HG03060 (cell line): ENCODE measurements around the gene MEFV.
"Not testable (repeated sequence)": the region's sequence is repeated elsewhere in the genome, so short reads cannot be mapped to it uniquely, and the experiment has no call there.

Source experiments
- ATAC-seq: cut with Tn5 transposase; IDR thresholded peaks from one replicate; pipeline ENCODE4 v1.9.1; 2021; ENCODE audit warnings: low read depth, moderate number of reproducible peaks; ENCODE audit not compliant: unreplicated experiment

MEFV gene

DNA sequence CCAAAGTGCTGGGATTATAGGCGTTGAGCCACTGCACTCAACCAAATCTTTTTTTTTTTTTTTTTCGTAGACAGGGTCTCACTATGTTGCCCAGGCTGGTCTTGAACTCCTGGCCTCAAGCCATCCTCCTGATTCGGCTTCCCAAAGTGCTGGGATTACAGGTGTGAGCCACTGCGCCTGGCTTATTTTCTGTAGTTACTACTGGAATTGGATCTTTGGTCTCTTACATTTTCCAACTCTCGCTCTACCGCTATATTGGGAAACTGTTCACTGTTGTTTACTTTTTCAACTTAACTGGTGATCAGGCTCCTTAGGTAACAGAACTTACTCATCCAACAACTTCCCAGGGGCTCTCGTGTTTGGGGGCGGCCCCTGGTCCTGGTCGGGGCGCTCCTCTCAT, 35.6 kb downstream of the MEFV start:
- no peak for ATAC-seq

DNA sequence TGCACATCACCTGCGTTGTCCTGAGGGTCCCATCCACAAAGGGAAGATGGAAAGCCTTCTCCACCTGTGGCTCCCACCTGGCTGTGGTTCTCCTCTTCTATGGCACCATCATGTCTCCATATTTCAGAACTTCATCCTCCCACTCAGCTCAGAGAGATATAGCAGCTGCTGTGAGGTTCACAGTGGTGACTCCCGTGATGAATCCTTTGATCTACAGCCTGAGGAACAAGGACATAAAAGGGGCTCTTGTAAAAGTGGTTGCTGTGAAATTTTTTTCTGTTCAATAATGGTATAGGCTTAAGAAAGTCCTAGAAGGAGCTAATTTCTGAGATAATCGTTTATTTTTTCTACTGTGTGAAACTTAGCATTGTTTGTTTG, 40.2 kb downstream of the MEFV start:
- no peak for ATAC-seq

DNA sequence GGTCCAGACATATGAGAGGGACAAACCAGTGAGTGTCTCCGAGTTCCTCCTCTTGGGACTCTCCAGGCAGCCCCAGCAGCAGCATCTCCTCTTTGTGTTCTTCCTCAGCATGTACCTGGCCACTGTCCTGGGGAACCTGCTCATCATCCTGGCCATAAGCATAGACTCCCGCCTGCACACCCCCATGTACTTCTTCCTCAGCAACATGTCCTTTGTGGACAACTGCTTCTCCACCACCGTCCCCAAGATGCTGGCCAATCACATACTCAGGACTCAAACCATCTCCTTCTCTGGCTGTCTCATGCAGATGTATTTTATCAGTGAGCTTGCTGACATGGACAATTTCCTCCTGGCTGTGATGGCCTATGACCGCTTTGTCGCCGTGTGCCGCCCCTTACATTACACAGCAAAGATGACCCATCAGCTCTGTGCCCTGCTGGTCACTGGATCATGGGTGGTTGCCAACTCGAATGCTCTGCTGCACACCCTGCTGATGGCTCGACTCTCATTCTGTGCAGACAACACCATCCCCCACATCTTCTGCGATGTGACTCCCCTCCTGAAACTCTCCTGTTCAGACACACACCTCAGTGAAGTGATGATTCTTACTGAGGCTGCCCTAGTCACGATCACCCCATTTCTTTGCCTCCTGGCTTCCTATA, 40.7 kb downstream of the MEFV start:
- ATAC-seq = no peak

DNA sequence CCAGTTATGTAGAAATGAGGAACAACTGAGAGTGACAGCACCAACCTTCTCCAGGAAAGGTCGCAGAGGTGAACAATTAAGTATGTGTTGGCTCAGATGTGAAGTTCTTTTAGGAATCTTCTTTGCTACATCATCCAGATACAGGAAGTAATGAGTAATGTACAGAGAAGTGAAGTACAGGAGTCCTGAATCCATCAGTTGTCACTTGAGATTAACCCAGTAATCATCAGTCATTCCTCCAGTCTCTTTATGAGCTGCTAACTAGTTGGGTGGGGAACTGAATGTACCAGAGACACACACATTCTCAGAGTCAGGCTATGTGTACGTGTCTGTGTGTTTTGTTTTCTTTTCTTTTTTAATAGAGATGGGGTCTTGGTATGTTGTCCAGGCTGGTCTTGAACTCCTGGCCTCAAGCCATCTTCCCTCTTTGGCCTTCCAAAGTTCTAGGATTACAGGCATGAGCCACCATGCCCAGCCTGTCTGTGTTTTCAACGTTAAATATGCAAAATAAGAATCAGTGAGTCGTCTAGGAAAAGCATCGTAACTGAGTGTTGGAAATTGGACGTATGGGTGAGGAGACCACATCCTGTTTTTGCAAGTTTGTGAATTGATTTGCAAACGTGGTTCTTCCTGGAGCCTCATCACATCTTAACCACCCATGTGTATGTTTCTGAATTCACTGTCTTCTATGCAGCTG, 41.4 kb downstream of the MEFV start:
- ATAC-seq = no peak

DNA sequence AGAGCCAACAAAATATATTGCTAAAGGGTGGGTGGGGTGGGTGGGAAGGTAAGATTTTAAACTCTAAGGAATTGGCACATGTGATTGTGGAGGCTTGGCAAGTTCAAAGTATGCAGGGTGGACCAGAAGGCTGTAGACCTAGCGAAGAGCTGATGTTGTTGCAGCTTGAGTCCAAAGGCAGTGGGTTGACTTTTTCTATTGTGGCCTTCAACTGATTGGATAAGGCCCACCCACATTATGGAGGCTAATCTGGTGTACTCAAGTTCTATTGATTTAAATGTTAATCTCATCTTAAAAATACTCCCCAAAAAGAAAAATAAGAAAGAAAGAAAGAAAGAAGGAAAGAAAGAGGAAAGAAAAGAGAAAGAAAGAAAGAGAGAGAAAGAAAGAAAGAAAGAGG, 43.9 kb downstream of the MEFV start:
- no peak for ATAC-seq

DNA sequence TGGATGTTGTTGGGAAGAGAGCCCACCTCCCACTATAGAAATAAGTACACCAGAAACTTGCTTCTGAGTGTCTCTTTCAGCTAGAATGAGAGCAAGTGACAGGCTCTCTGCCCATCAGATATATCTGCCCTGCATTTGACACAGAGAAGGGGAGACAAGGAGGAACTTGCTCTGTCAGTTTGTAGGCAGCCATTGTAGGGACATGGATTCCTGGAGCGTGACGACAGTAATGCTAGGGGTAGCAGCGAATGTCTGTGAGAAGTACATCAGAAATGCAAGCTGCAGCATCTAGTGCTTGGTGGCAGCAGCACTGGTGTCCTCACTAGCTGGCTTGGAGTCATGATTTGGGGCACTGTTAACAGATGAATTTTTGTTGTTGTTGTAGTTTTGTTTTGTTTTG, 44.4 kb downstream of the MEFV start:
- ATAC-seq = no peak

DNA sequence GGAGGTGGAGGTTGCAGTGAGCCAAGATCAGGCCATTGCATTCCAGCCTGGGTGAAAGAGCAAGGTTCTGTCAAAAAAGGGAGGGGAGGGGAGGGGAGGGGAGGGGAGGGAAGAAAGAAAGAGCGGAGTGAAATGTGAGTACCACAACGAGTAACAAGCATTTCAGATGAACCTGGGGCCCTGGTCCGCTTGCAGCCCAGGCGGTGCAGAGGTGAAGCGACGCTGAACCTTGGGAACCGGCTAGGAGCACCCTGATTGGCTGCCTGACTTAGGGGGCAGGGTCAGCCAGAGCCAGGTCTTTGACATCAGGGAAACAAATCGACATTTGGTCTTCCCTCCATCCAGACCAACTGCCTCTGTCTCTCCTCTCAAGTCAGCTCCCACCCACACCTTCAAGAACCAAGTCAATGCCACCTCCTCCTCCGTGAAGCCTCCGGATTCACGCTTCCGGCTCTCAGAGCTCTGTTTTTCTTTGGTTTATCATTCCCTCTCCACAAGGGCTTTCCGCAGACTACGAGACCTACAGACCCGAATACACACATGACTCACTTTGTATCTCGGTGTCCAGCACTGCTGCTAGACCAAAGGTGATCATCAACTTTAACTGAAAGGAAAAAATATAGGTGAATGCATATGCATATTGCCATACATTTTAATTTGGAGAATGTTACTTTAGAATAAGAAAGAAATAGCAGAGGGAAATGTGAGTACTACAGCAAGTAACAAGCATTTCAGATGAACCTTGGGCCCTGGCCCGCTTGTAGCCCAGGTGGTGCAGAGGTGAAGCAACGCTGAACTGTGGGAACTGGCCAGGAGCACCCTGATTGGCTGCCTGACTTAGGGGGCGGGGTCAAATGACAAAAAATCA, 49.1 kb downstream of the MEFV start:
- no peak for ATAC-seq

DNA sequence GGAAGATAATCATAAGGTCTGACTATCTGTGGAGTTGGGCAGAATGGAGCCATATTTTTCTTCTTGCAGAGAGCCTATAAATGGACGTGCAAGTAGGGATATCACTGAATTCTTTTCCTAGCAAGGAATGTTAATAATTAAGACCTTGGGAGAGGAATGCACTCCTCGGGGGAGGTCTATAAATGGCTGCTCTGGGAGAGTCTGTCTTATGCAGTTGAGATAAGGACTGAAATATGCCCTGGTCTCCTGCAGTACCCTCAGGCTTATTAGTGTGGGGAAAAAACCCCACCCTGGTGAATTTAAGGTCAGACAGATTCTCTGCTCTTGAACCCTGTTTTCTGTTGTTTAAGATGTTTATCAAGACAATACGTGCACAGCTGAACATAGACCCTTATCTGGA, 50.5 kb downstream of the MEFV start:
- ATAC-seq = not testable (repeated sequence)

DNA sequence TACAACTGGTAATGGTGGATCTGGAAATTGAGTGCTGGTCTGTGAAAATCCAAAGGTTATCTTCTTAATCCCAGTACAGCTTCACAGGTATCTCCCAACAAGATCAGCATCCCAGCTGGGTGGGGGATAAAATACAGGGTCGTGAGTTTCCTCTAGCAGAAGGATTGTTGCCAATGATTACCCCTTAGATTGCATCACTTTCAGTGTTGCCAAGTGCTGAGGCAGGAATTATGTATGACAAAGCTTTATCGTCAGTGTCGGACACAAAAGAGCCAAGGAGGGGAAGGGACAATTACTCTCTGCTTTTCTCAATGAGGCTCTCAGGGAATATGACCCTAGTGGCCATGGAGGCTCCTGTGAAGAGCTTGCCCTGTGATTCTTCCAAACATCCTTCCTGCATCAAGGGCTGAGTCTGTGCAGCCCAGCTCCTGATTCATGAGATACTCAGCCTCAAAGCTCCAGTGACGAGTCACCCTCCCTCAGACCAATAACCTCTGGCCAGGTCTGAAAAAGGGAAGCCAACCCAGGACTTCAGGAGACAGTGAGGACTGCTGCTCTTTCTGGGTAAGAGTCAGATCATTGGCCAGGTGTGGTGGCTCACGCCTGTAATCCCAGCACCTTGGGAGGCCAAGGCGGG, 53.4 kb downstream of the MEFV start:
- ATAC-seq = no peak

DNA sequence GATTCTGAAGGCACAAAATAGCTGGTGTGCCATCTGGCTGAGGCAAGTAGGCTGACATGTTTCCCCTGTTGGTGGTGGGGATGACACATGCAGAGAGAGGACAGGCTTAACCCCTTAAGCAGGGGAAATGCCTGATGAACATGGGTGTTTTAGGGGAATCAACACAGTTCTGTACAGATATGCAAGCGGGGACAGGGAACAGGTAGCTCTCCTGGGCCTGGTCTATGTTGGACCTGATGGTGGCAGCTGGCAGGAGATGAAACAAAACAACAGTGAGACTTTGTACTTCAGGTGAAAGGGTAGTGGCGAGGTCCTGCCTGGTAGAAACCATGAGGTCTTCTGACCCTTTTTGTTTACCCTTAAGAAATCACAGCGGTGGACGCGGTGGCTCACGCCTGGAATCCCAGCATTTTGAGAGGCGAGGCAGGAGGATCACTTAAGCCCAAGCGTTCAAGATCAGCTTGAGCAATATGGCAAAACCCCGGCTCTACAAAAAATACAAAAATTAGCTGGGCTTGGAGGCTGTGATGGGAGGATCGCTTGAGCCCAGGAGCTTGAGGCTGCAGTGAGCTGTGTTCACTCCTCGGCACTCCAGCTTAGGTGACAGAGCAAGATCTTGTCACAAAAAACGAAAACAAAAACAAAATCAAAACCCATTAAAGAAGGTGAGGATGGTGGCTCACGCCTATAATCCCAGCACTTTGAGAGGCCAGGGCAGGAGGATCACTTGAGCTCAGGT, 57.9 kb downstream of the MEFV start:
- no peak for ATAC-seq

DNA sequence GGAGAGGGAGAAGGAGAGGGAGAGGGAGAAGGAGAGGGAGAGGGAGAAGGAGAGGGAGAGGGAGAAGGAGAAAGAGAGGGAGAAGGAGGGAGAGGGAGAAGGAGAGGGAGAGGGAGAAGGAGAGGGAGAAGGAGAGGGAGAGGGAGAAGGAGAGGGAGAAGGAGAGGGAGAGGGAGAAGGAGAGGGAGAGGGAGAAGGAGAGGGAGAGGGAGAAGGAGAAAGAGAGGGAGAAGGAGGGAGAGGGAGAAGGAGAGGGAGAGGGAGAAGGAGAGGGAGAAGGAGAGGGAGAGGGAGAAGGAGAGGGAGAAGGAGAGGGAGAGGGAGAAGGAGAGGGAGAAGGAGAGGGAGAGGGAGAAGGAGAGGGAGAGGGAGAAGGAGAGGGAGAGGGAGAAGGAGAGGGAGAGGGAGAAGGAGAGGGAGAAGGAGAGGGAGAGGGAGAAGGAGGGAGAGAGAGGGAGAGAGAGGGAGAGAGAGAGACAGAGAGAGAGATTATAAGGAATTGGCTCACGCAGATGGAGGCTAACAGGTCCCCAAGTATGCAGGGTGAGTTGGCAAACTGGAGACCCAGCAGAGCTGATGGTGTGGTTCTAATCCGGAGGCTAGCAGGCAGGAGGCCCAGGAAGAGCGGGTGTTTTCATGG, 58.6 kb downstream of the MEFV start:
- not testable (repeated sequence) for ATAC-seq

DNA sequence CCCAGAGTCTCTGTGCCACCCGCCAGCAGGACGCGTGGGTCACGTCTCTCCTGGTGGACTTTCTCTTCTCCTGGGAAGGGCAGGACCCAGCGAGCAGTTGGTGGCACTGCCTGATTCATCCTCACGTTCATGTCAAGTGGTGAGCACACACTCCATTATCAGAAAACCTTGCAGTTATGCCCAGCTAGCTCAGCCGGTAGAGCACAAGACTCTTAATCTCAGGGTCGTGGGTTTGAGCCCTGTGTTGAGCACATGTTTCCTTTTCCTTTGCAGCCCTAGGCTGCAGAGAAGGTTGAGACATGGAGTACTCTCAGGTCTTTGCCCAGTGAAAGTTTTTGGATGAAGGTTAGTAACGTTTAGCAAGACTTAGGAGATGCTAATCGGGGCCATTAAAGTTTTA, 60.5 kb downstream of the MEFV start:
- ATAC-seq = no peak

DNA sequence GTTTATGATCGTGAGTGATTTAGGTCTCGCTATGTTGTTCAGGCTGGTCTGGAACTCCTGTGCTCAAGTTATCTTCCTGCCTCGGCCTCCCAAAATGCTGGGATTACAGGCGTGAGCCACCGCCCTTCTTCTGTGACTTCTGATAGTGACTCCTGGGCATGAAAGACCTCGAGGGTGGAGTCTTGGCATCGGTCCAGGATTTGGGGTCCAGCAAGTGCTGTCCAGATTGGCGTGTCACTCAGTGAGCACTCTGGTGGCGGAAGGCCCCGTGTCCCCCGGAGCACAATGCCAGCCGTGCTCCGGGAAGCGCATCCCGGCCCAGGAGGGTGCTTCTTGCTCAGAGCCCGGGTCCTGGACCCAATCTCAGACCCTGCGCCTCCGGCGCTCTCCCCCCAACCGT, 61.6 kb downstream of the MEFV start:
- no peak for ATAC-seq

DNA sequence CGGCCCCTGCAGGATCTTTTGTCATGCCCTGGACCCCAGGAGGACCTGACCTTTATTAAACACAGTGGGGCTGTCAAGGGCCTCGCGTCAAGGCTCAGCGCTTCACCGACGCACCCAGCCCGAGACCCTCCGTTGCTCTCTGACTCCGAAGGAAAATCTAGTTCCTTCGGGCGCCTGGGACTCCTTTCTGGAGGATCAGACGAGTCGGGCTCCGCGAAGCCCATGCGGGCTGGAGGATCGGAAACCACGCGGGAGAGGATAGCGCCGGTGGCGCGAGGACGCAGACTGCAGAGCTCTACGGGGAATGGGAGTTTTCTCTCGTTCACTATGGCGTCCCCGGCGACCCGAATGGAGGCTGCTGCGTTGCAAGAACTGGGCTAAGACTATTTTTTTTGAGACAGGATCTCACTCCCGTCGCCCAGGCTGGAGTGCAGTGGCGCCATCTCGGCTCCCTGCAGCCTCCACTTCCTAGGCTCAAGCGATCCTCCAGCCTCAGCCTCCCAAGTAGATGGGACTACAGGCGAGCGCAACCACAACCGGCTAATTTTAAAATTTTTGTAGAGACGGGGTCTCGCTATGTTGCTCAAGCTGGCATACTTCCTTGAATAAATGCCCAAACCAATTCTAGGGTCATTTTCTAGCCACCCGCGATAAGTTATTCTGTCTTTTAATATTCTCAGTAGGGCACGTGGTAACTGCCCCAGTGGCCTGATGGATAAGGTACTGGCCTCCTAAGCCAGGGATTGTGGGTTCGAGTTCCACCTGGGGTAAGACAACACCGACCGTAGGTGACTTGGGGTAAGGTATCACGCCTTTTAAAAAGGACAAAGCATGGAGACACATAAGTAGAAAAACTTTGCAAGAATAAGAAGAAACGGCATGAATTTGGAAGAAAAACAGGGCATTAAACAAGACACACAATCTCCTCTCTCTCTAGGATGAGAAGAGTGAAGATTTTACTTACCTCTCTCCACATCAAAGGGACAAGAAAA, 62.9 kb downstream of the MEFV start:
- no peak for ATAC-seq

DNA sequence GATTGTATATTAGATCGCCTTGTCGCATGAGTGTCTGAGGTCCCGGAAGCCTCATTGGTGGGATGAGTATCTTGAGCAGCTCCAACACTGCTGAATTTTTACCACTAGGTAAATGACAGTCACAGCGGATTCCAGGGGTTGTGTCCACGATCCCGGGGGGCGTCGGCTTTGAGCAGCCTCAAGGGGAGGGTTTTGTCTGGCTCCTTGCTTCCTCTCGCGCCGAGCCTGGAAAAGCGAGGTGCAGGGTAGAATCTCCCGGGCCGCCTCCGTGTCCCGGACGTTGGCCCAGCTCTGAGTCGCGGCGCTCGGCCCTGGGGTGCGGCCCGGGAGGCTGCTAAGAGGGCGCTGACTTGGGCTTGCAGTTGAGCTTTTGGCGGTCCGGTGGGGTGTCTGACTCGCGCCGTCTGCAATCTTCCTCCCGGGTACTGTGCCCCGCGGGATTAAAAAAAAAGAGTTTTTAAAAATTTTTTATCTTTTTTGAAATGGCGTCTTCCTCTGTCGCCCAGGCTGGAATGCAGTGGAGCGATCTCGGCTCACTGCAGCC, 63.9 kb downstream of the MEFV start:
- ATAC-seq = no peak
